Activated CD4-positive, alpha-beta T cell treated with anti-CD3 and anti-CD28 coated beads, Interleukin-2, amount 10 ng/mL, durations not matched to agents 24 days and 14 days (primary cell): ENCODE data around the gene FRG2. TPM values are rescaled to one million over a fixed set of nuclear protein-coding genes. Genes with fewer than 3 reads are reported as not detected.
"Not testable (repeated sequence)": the region's sequence is repeated elsewhere in the genome, so short reads cannot be mapped to it uniquely, and the experiment has no call there.

Experiments used
- DNase-seq: peaks from one replicate; pipeline ENCODE4 v3.0.0; 2022
- H3K27ac Mint-ChIP-seq: one replicate; pipeline ENCODE4 v1.8.0; 2022; ENCODE audit warnings: mild to moderate bottlenecking, mixed read lengths
- H3K27me3 Mint-ChIP-seq: one replicate; pipeline ENCODE4 v1.8.0; 2022; ENCODE audit warnings: mixed read lengths
- H3K36me3 Mint-ChIP-seq: one replicate; pipeline ENCODE4 v1.8.0; 2022; ENCODE audit warnings: low read depth, mild to moderate bottlenecking, mixed read lengths
- H3K4me1 Mint-ChIP-seq: one replicate; pipeline ENCODE4 v1.8.0; 2021; ENCODE audit warnings: mixed read lengths
- H3K4me3 Mint-ChIP-seq: one replicate; pipeline ENCODE4 v1.8.0; 2022; ENCODE audit warnings: mild to moderate bottlenecking, moderate library complexity, mixed read lengths
- H3K9me3 Mint-ChIP-seq: one replicate; pipeline ENCODE4 v1.8.0; 2021; ENCODE audit warnings: mixed read lengths
- intact Hi-C: fragments of 100-400 bp; cut with micrococcal nuclease; formaldehyde crosslinking; loops from one replicate; pipeline ENCODE4 v1.15.1; 2023
- total RNA-seq: library from RNA; stranded (reverse); gene quantifications from 2 replicates; pipeline ENCODE4 v1.2.3, GENCODE V29; 2022

The FRG2 gene
- not detected in 2 replicates for total RNA-seq

DNA sequence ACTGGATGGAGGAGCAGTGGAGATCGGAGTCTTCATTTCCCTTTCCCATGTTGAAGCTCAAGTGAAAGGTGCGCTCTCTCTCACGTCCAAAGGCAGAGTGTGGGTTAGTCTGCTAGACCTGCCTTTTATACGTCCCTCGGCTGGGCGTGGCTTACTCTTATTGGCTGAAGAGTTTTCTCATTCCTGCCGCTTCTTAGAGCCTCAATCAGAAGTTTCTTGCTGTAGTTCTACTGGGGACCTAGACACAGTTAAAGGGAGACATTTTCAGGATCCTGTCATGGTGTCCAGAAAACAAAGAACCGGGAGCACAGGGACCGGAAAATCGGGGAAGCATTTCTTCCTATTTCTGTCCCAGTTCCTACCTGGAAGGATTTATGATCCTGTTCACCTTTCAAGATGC is at the start of gene FRG2:
Gene FRG2, minus strand, starts transcription at position 101 of the 400 bp plus-strand sequence. Its CDS starts 52 bp downstream, at position 49.
- DNase-seq, H3K27me3 Mint-ChIP-seq, H3K4me3 Mint-ChIP-seq, H3K27ac Mint-ChIP-seq, H3K36me3 Mint-ChIP-seq, H3K4me1 Mint-ChIP-seq, H3K9me3 Mint-ChIP-seq, intact Hi-C loops: not testable (repeated sequence)

- H3K4me3 Mint-ChIP-seq, H3K9me3 Mint-ChIP-seq, H3K27ac Mint-ChIP-seq, H3K36me3 Mint-ChIP-seq, intact Hi-C loops, H3K27me3 Mint-ChIP-seq, H3K4me1 Mint-ChIP-seq, DNase-seq: not testable (repeated sequence)
Measured at GRCh38 chr4:190068351-190068750, 41.3 kb upstream of the FRG2 start.

GRCh38 chr4:190064805-190065204 is 37.7 kb upstream of the FRG2 start:
- H3K4me3 Mint-ChIP-seq, H3K27me3 Mint-ChIP-seq, H3K36me3 Mint-ChIP-seq, H3K27ac Mint-ChIP-seq, H3K4me1 Mint-ChIP-seq, DNase-seq, H3K9me3 Mint-ChIP-seq, intact Hi-C loops: not testable (repeated sequence)

DNA sequence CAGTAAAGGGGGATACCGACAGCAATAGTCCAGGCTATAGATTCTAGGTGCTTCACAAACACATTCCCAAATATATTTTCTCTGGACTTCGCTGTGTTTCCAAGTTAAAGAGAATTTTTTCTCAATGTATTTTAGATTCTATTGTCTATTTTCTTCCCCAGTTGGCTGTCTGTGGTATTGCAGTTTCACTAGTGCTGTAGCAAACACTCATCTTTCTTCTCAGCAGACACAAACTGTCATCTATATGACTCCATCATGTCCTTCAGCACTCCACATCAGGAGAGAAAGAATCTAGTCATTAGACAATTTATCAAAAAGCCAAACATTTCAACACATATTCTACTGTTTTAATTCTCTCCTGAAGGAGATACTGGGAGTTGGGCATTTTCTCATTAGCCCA is 37.3 kb upstream of the FRG2 start, which contains the start of gene DBET:
Gene DBET, plus strand, starts transcription at position 161 of the 400 bp plus-strand sequence.
- DNase-seq, H3K27ac Mint-ChIP-seq, H3K36me3 Mint-ChIP-seq, intact Hi-C loops, H3K27me3 Mint-ChIP-seq, H3K9me3 Mint-ChIP-seq, H3K4me1 Mint-ChIP-seq, H3K4me3 Mint-ChIP-seq: not testable (repeated sequence)

- H3K36me3 Mint-ChIP-seq, H3K4me1 Mint-ChIP-seq, DNase-seq, H3K27me3 Mint-ChIP-seq, H3K27ac Mint-ChIP-seq, H3K4me3 Mint-ChIP-seq, H3K9me3 Mint-ChIP-seq, intact Hi-C loops: not testable (repeated sequence)
Measured at GRCh38 chr4:190058997-190059396, 31.9 kb upstream of the FRG2 start.

DNA sequence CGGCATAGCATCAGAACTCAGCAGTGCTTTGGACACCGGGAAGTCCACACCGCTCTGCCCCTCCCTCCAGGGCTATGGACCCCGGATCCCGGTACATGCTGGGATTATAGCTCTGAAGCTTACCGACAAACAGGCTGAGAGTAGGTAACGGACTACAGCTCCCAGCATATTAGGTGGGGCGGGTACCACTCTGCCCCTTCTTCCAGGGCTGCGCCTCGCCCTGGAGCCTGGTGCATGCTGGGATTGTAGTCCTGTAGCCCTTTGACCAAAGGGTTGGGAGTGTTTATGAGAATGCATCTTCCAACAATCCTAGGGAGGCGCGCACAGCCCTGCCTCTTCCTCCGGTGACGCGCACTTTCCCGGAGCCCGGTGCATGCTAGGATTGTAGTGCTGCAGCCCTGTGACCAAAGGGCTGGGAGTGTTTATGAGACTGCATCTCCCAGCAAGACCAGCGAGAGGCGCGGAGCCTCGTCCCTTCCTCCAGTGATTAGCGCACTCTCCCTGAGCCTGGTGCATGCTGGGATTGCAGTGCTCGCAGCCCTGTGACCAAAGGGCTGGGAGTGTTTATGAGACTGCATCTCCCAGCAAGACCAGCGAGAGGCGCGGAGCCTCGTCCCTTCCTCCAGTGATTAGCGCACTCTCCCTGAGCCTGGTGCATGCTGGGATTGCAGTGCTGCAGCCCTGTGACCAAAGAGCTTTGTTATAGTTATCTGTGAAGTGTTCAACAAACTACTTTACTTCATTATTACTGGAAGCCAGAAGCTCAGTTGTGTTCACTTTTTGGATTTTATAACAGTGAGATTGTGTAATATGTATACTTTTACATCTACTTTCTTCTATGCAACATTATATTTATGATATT is 22.6 kb upstream of the FRG2 start:
- H3K9me3 Mint-ChIP-seq, H3K27ac Mint-ChIP-seq, H3K27me3 Mint-ChIP-seq, intact Hi-C loops, H3K36me3 Mint-ChIP-seq, H3K4me3 Mint-ChIP-seq, H3K4me1 Mint-ChIP-seq, DNase-seq: not testable (repeated sequence)

DNA sequence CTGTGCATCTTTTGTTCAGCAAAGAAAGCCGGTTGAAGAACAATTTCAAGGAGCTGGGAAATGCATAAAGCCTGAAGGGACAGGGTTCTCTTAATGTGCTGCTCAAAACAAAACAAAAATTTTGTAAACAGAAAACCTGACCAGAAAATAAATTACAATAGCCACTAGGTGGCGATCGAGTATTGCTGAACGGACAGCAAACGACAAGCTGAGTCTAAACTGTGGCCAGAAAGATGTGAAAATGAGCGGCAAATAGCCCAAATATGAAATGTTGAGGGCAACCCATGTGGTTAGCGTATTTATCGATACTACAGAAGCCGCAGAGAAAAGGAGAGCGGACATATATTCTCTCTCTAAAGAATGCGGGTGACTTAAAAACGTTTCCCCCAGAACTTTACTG is 20.6 kb upstream of the FRG2 start:
- intact Hi-C loops, H3K4me3 Mint-ChIP-seq, H3K9me3 Mint-ChIP-seq, DNase-seq, H3K27me3 Mint-ChIP-seq, H3K27ac Mint-ChIP-seq, H3K36me3 Mint-ChIP-seq, H3K4me1 Mint-ChIP-seq: not testable (repeated sequence)

GRCh38 chr4:190040873-190041272 is 13.8 kb upstream of the FRG2 start:
- intact Hi-C loops, H3K27me3 Mint-ChIP-seq, H3K27ac Mint-ChIP-seq, H3K9me3 Mint-ChIP-seq, DNase-seq, H3K4me3 Mint-ChIP-seq, H3K36me3 Mint-ChIP-seq, H3K4me1 Mint-ChIP-seq: not testable (repeated sequence)

DNA sequence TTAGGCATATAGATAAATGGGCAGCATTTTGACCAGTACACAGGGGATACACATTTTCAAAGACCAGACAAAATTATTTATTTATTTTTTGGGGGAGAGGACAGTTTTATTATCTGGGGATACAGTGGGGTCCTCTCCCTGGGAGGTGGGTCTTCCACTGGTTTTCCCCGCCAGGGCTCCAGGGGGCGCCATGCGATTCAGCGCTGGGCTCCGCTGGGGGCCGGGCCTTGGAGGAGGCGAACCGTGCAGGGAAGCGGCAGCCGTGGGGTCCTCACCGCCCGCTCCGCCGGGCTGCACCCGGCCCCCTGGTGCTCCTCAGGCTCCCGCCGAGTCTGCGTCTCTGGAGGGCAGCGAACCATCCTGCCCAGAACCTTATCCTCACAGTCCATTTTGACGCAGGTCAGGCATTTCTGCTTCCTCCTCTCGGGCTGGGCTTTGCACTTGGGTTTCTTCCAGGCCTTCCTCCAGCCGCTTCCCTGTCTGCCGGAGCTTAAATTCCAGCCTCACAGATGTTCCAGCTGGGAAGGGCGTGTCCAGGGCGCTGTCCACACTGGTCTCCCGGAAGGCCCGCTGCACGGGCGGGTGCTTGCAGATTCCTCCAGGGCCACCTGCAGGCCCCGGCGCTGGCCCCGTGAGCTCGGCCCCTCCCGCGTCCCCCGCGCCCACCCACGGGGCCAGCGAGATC is 10.8 kb upstream of the FRG2 start:
- H3K4me1 Mint-ChIP-seq, H3K4me3 Mint-ChIP-seq, H3K9me3 Mint-ChIP-seq, H3K36me3 Mint-ChIP-seq, intact Hi-C loops, H3K27ac Mint-ChIP-seq: not testable (repeated sequence)
- peaks cover 14% of the 10 kb centered on the region for H3K27me3 Mint-ChIP-seq
- DNase-seq, result peak; percentile 78

GRCh38 chr4:190031264-190031663 is 4.2 kb upstream of the FRG2 start:
- H3K9me3 Mint-ChIP-seq, H3K27me3 Mint-ChIP-seq, H3K27ac Mint-ChIP-seq, H3K36me3 Mint-ChIP-seq, intact Hi-C loops, H3K4me3 Mint-ChIP-seq, DNase-seq, H3K4me1 Mint-ChIP-seq: not testable (repeated sequence)

DNA sequence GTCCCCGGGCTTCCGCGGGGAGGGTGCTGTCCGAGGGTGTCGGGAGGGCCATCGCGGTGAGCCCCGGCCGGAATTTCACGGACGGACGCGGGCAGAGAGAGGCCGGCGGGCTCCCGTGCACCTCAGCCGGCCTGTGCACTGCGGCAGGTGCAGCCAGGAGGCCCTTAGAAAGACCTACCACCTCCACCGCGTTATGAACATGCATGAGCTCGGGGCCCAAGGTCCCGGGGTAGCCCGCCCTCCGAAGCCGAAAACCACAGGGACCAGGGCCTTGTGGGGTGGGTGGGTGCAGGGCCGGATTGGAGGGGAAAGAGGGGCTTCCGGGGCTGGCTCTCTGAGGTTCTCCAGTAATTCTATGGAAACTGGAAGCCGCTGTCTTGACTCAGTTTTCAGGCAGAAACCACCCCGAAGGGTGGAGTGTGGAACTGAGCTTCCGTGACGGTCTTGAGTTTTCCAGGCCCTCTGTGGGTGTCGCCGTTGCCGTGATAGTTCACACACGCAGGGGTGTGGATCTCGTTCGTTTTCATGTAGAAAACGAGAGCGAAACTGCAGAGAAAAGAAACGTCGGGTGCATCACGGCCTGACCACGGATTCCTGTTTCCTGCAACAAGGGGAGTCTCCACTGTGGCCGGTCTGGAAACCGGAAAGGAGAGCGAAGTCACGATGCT is 4.3 kb downstream of the FRG2 start:
- peaks cover 12% of the 10 kb centered on the region for H3K36me3 Mint-ChIP-seq
- H3K9me3 Mint-ChIP-seq, result peaks cover 20% of the 10 kb centered on the region
- peaks cover 15% of the 10 kb centered on the region for H3K4me1 Mint-ChIP-seq
- H3K27me3 Mint-ChIP-seq, result peaks cover 35% of the 10 kb centered on the region
- peak overlapping the region; percentile 37 for H3K27ac Mint-ChIP-seq
- intact Hi-C loops, result not testable (repeated sequence)
- DNase-seq, result peak; percentile 71
- H3K4me3 Mint-ChIP-seq, result peak overlapping the region; percentile 73

DNA sequence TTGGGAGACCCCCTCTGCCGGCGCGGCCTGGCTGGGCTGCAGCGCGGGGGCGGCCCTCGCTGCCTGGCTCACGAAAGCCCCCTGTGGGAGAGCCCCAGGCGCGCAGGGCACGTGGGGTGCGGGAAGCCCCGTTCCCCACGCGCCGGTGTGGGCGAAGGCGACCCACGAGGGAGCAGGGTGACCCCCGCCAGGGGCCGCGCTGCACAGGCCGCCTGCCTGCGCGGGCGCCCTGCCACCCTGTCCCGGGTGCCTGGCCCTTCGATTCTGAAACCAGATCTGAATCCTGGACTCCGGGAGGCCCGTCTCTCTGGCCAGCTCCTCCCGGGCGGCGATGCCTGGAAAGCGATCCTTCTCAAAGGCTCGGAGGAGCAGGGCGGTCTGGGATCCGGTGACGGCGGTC is 5.1 kb downstream of the FRG2 start:
- H3K27ac Mint-ChIP-seq, H3K4me3 Mint-ChIP-seq, intact Hi-C loops, DNase-seq: not testable (repeated sequence)
- peaks cover 15% of the 10 kb centered on the region for H3K4me1 Mint-ChIP-seq
- H3K9me3 Mint-ChIP-seq, result peaks cover 21% of the 10 kb centered on the region
- H3K36me3 Mint-ChIP-seq, result peaks cover 14% of the 10 kb centered on the region
- peaks cover 39% of the 10 kb centered on the region for H3K27me3 Mint-ChIP-seq

DNA sequence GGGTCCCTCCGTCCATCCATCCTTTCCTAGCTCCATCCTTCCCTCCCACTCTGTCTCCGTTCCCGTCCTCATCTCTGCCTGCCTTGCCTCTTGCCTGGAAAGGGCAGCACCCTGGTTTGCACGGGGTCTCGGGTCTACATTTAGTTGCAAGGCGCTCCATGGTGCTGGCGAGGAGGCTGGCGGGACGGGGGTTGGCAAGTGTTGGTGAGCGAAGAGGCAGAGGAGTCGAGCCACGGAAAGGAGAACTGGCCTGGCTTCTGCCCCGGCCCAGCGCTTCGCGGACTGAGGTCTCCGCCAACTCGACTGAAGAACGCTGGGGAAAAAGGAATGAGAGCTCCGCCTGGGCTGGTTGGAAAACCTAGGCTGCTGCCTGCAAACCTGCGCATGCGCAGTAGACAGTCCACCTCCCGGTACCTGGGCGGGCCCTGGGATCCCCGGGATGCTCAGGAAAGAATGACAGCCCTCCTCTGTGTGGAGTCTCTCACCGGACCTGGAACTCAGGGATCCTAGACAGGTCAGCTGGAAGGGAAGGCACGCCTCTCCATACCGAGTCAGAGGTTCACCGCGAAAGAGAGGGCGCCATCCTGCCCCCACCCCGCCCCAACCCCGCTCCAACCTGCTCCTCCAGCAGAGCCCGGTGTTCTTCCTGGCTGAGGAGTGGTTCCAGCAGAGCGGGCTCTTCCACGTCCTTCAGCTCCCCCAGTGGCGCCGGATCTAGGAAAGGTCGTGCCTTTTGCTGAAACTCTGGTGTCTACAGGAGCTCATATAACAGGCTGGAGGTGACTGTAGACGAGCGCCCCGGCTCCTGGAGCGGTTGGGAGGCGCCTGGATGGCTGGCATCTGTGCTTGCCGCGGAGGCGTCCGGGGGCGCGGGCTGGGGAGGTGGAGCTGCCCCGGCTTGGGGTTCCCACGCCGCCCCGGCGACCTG is 6.0 kb downstream of the FRG2 start:
- peaks cover 17% of the 10 kb centered on the region for H3K4me1 Mint-ChIP-seq
- peaks cover 48% of the 10 kb centered on the region for H3K27me3 Mint-ChIP-seq
- peak overlapping the region; percentile 69 for H3K27ac Mint-ChIP-seq
- peak; percentile 75 for DNase-seq
- H3K36me3 Mint-ChIP-seq, result peaks cover 17% of the 10 kb centered on the region
- H3K9me3 Mint-ChIP-seq, result peaks cover 25% of the 10 kb centered on the region
- intact Hi-C loops, result no loop called here
- H3K4me3 Mint-ChIP-seq, result peak overlapping the region; percentile 62
